BE2C (cell line): Measurements from ENCODE around the gene BLTP2.

Source experiments
- DNase-seq: peaks from one replicate; pipeline ENCODE4 v3.0.0-alpha.2; 2020
- H3K27me3 ChIP-seq: fragments of 250-450 bp; sonication (Bioruptor Pico); 2 replicates; pipeline ENCODE4 v1.5.1; 2020; ENCODE audit warnings: mild to moderate bottlenecking
- H3K36me3 ChIP-seq: fragments of 250-450 bp; sonication (Bioruptor Pico); 2 replicates; pipeline ENCODE4 v1.5.1; 2020; ENCODE audit warnings: mild to moderate bottlenecking
- H3K4me1 ChIP-seq: fragments of 250-450 bp; sonication (Bioruptor Pico); 2 replicates; pipeline ENCODE4 v1.5.1; 2020
- H3K4me3 ChIP-seq: 2 replicates; pipeline ENCODE4 v1.5.1; 2011; ENCODE audit warnings: low read depth, low read length
- H3K9me3 ChIP-seq: fragments of 250-450 bp; sonication (Bioruptor Pico); 2 replicates; pipeline ENCODE4 v1.5.1; 2020
- CTCF ChIP-seq: IDR thresholded peaks from 2 replicates; pipeline ENCODE4 v1.5.1; 2012; ENCODE audit warnings: mild to moderate bottlenecking, low read depth, low read length

The BLTP2 gene

DNA sequence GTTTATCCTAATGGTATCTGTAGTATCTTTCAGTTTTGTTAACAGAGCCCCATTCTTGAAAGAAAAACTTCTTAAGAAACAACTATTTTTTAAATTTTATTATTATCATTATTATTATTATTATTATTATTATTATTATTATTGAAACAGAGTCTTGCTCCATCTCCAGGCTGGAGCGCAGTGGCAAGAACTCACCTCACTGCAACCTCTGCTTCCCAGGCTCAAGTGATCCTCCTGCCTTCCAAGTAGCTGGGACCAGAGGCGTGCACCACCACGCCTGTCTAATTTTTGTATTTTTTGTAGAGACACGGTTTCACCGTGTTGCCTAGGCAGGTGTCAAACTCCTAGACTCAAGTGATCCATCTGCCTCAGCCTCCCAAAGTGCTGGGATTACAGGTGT is 40.4 kb upstream of the BLTP2 start:
- TF ChIP-seq CTCF = no peak

DNA sequence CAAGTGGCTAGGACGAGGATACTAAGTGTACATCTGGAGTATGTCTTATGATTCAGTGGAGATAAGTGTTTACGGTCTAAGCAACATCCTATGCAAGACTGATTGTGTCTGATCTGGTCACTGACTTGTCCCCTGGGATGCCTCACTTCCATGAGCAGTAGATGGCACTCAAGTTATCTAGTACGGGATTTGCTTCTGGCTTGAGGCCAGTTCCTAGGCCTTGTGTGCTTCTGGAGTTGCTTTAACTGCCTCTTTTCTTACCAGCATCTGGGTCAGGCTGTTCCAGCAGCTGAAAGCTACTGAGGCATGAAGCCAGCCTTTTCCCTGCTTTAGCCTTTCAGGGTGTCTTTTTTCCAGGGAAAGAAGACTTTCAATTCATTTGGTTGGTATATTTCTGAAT is 40.0 kb upstream of the BLTP2 start:
- peak; percentile 47 for TF ChIP-seq CTCF
- peaks cover 8% of the 10 kb centered on the region for H3K4me1 ChIP-seq
- no peaks in the 10 kb centered on the region for H3K27me3 ChIP-seq
- H3K4me3 ChIP-seq = no peak overlapping the region
- peaks cover 63% of the 10 kb centered on the region for H3K36me3 ChIP-seq
- H3K9me3 ChIP-seq = no peaks in the 10 kb centered on the region
- peak; percentile 81 for DNase-seq

More for the DNA sequence above, 40.4 kb upstream of the BLTP2 start:
- no peak overlapping the region for H3K4me3 ChIP-seq
- peaks cover 8% of the 10 kb centered on the region for H3K4me1 ChIP-seq
- H3K27me3 ChIP-seq = no peaks in the 10 kb centered on the region
- no peak for DNase-seq
- H3K36me3 ChIP-seq = peaks cover 61% of the 10 kb centered on the region
- H3K9me3 ChIP-seq = no peaks in the 10 kb centered on the region

GRCh38 chr17:28682655-28683054 is 37.7 kb upstream of the BLTP2 start:
- no peaks in the 10 kb centered on the region for H3K9me3 ChIP-seq
- H3K36me3 ChIP-seq = peaks cover 49% of the 10 kb centered on the region
- DNase-seq = no peak
- H3K4me1 ChIP-seq = peaks cover 8% of the 10 kb centered on the region
- TF ChIP-seq CTCF = no peak
- H3K27me3 ChIP-seq = no peaks in the 10 kb centered on the region
- no peak overlapping the region for H3K4me3 ChIP-seq

DNA sequence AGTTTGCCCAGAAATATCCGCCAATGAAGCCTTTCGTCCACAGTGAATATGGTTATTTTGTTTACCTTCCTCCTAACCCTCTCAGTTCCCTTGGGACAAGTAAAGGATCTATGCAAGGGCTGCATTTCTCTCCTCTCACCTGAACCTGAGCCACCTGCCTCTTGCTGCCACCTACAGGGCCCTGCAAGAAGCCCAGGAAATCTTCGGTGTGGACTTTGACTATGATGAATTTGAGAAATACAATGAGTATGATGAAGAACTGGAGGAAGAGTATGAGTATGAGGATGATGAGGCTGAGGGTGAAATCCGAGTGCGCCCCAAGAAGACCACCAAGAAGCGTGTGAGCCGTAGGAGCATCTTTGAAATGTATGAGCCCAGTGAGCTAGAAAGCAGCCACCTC is 31.0 kb upstream of the BLTP2 start:
- no peak for DNase-seq

DNA sequence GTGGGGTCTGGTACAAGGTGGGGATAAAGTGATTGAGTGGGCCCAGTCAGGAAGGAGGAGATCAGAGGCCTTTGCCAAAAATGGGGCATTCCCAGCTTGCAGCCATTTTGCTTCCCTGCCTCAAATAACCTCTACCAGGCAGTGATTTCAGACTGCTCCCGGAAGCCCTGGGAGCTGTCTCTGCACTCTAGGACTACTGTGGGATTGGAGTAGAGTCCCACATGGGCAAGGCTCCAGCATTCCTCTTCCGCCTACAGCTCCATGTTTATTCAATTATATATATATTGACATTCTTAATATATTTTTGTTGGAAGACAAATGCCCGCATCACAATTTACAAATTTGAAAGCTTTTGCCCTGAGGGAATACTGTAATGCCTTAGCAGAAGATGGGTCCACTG is 30.5 kb upstream of the BLTP2 start:
- H3K4me1 ChIP-seq = no peaks in the 10 kb centered on the region
- H3K9me3 ChIP-seq = no peaks in the 10 kb centered on the region
- peaks cover 55% of the 10 kb centered on the region for H3K36me3 ChIP-seq
- TF ChIP-seq CTCF = no peak
- no peaks in the 10 kb centered on the region for H3K27me3 ChIP-seq
- H3K4me3 ChIP-seq = no peak overlapping the region
- no peak for DNase-seq

More for the DNA sequence above, 31.0 kb upstream of the BLTP2 start:
- Histone ChIP-seq H3K4me1 (no peaks in the 10 kb centered on the region), H3K4me3 (no peak overlapping the region), H3K9me3 (no peaks in the 10 kb centered on the region), H3K36me3 (peaks cover 57% of the 10 kb centered on the region), H3K27me3 (no peaks in the 10 kb centered on the region)
- peak; percentile 7; the same call in 1 of the 2 replicates for TF ChIP-seq CTCF

- Histone ChIP-seq H3K36me3 (peaks cover 26% of the 10 kb centered on the region), H3K9me3 (no peaks in the 10 kb centered on the region), H3K27me3 (no peaks in the 10 kb centered on the region), H3K4me1 (no peaks in the 10 kb centered on the region), H3K4me3 (no peak overlapping the region)
- no peak for TF ChIP-seq CTCF
- no peak for DNase-seq
Observed at GRCh38 chr17:28669918-28670317, 25.0 kb upstream of the BLTP2 start.
